HCT116 (cell line): ENCODE data around the gene MEG3. TPM values are rescaled to one million over a fixed set of nuclear protein-coding genes. Genes with fewer than 3 reads are reported as not detected.

Experiments used
- ATAC-seq: fragments of 200-7000 bp; cut with Tn5 transposase; 2 replicates; pipeline ENCODE4 v1.9.1; 2020; ENCODE audit warnings: mild to moderate bottlenecking, moderate library complexity
- BruUV-seq: library from RNA; stranded (reverse); fragments of 400-500 nt; replicated peaks from 2 replicates; lab custom pipeline; 2021; lab: Mats Ljungman, UMichigan
- CTCF ChIA-PET: fragments of 300-600 bp; sonication (Branson Sonifier 250); formaldehyde crosslinking; loops from one replicate; lab custom pipeline; 2021; ENCODE audit warnings: antibody characterized with exemption; lab: Charles Lee
- POLR2A ChIA-PET: fragments of 300-600, 350-600 bp; sonication (Branson Sonifier 250); formaldehyde crosslinking; loops from one replicate; lab custom pipeline; 2021; ENCODE audit warnings: antibody characterized with exemption; lab: Charles Lee
- RAD21 ChIA-PET, 2 experiments: fragments of 300-600 bp; sonication (Branson Sonifier 250); formaldehyde crosslinking; loops; one replicate each; lab custom pipeline; 2023; ENCODE audit warnings: low total read pairs in 2 of 2; ENCODE audit not compliant: uncharacterized antibody in 2 of 2, unreplicated experiment in 2 of 2, low non-redundant PET in 1 of 2; lab: Charles Lee
- DNase-seq: peaks from one replicate; pipeline ENCODE4 v3.0.0-alpha.2; 2010; ENCODE audit warnings: low read depth, low spot score
- H2AFZ ChIP-seq: fragments of 200-600 bp; shearing (Covaris generic), sonication (generic); 2 replicates; pipeline ENCODE4 v1.6.1; 2017; ENCODE audit warnings: low read depth, mixed run types, mixed read lengths, antibody characterized with exemption, low read length; ENCODE audit not compliant: poor library complexity, severe bottlenecking
- H3K27ac ChIP-seq: 2 replicates; pipeline ENCODE4 v1.5.1; 2012; ENCODE audit warnings: low read depth, low read length
- H3K27me3 ChIP-seq: fragments of 200-600 bp; sonication (generic); 2 replicates; pipeline ENCODE4 v1.6.1; 2016; ENCODE audit warnings: mixed run types, low read length, mixed read lengths; ENCODE audit not compliant: insufficient read depth
- H3K36me3 ChIP-seq, 2 experiments: fragments of 200-500 bp in 1 of 2; fragments of 200-600 bp in 1 of 2; sonication (Bioruptor generic) in 1 of 2; sonication (generic) in 1 of 2; 2 replicates each; pipeline versions ENCODE4 v1.5.1 to v1.6.1; 2014 to 2016; ENCODE audit warnings: low read length in 2 of 2, inconsistent platforms in 1 of 2, mixed read lengths in 1 of 2, mixed run types in 1 of 2; ENCODE audit not compliant: insufficient read depth in 2 of 2, control insufficient read depth in 1 of 2
- H3K4me1 ChIP-seq, 2 experiments: fragments of 200-600 bp in 1 of 2; sonication (generic) in 1 of 2; 2 replicates each; pipeline versions ENCODE4 v1.5.1 to v1.6.1; 2012 to 2017; ENCODE audit warnings: low read length in 2 of 2, inconsistent platforms in 1 of 2, mild to moderate bottlenecking in 1 of 2, mixed read lengths in 1 of 2, mixed run types in 1 of 2, moderate library complexity in 1 of 2; ENCODE audit not compliant: insufficient read depth in 2 of 2, control insufficient read depth in 1 of 2
- H3K4me2 ChIP-seq: fragments of 200-600 bp; sonication (generic); 2 replicates; pipeline ENCODE4 v1.6.1; 2017; ENCODE audit warnings: mixed run types, low read length, mixed read lengths
- H3K4me3 ChIP-seq, 2 experiments: fragments of 200-600 bp in 1 of 2; sonication (generic) in 1 of 2; replicated peaks in 1 of 2; 2 replicates each; pipeline ENCODE4 v1.5.1; 2011 to 2016; ENCODE audit warnings: low read length in 2 of 2, control low read depth in 1 of 2, low read depth in 1 of 2, mild to moderate bottlenecking in 1 of 2, mixed read lengths in 1 of 2, mixed run types in 1 of 2
- H3K79me2 ChIP-seq: fragments of 200-600 bp; sonication (generic); 2 replicates; pipeline ENCODE4 v1.6.1; 2017; ENCODE audit warnings: mild to moderate bottlenecking, mixed run types, low read length, moderate library complexity, mixed read lengths; ENCODE audit not compliant: insufficient read depth
- H3K9ac ChIP-seq: fragments of 200-600 bp; sonication (generic); 2 replicates; pipeline ENCODE4 v1.6.1; 2016; ENCODE audit warnings: low read length, mixed read lengths
- H3K9me2 ChIP-seq: fragments of 200-600 bp; sonication (generic), shearing (Covaris generic); 2 replicates; pipeline ENCODE4 v1.6.1; 2017; ENCODE audit warnings: mixed run types, mild to moderate bottlenecking, moderate library complexity; ENCODE audit not compliant: insufficient read depth
- H3K9me3 ChIP-seq, 2 experiments: fragments of 200-500 bp in 1 of 2; fragments of 200-600 bp in 1 of 2; sonication (Bioruptor generic) in 1 of 2; sonication (generic) in 1 of 2; 2 replicates each; pipeline ENCODE4 v1.6.1; 2014 to 2017; ENCODE audit warnings: low read length in 2 of 2, mixed read lengths in 2 of 2, inconsistent platforms in 1 of 2, low read depth in 1 of 2, mild to moderate bottlenecking in 1 of 2, mixed run types in 1 of 2, moderate library complexity in 1 of 2; ENCODE audit not compliant: control insufficient read depth in 1 of 2, insufficient read depth in 1 of 2
- H4K20me1 ChIP-seq: fragments of 200-600 bp; sonication (generic), shearing (Covaris generic); 2 replicates; pipeline ENCODE4 v1.6.1; 2017; ENCODE audit warnings: mixed run types, mild to moderate bottlenecking, moderate library complexity; ENCODE audit not compliant: insufficient read depth
- REST ChIP-seq: IDR thresholded peaks from 2 replicates; pipeline ENCODE4 v1.6.1; 2012; ENCODE audit warnings: low read depth
- SIN3A ChIP-seq: IDR thresholded peaks from 2 replicates; pipeline ENCODE4 v1.6.1; 2012; ENCODE audit warnings: low read depth
- intact Hi-C: fragments of 100-400 bp; cut with micrococcal nuclease; formaldehyde crosslinking; loops from 2 replicates; pipeline ENCODE4 v1.10.0; 2022
- total RNA-seq: library from RNA; stranded (reverse); gene quantifications from one replicate; pipeline ENCODE4 v1.2.1, GENCODE V29; 2021; ENCODE audit not compliant: unreplicated experiment

Gene MEG3
- total RNA-seq, 1 experiment from 2014 or later: 2.5 TPM

- RAD21 ChIA-PET: no interaction called here
- no peak overlapping the region for H3K27ac ChIP-seq
- H4K20me1 ChIP-seq: no peaks in the 10 kb centered on the region
- no peaks in the 10 kb centered on the region for H3K36me3 ChIP-seq
- no peaks in the 10 kb centered on the region for H3K27me3 ChIP-seq
- H2AFZ ChIP-seq: no peak overlapping the region
- H3K9me2 ChIP-seq: no peaks in the 10 kb centered on the region
- POLR2A ChIA-PET: no interaction called here
- H3K9me3 ChIP-seq: peaks cover 36 to 40% of the 10 kb centered on the region in 2 experiments; a peak in 3 of 4 replicates
- no peak for TF ChIP-seq SIN3A
- no peak for DNase-seq
- H3K9ac ChIP-seq: no peak overlapping the region
- no peaks in the 10 kb centered on the region for H3K79me2 ChIP-seq
- BruUV-seq: no TSS peak
- intact Hi-C loops: no loop called here
- H3K4me3 ChIP-seq: no peak overlapping the region
- H3K4me2 ChIP-seq: no peak overlapping the region
- no peaks in the 10 kb centered on the region for H3K4me1 ChIP-seq
- ATAC-seq: no peak
- CTCF ChIA-PET: no interaction called here
Measured at GRCh38 chr14:100806386-100806785, 19.5 kb upstream of the MEG3 start.

- Histone ChIP-seq H3K9me3 (peaks cover 36 to 43% of the 10 kb centered on the region in 2 experiments; a peak in 3 of 4 replicates), H4K20me1 (no peaks in the 10 kb centered on the region), H3K4me2 (no peak overlapping the region), H3K4me3 (no peak overlapping the region), H3K36me3 (no peaks in the 10 kb centered on the region), H2AFZ (no peak overlapping the region), H3K4me1 (no peaks in the 10 kb centered on the region), H3K27ac (no peak overlapping the region), H3K9me2 (no peaks in the 10 kb centered on the region), H3K79me2 (no peaks in the 10 kb centered on the region), H3K27me3 (no peaks in the 10 kb centered on the region), H3K9ac (no peak overlapping the region)
- BruUV-seq: no TSS peak
- ChIA-PET CTCF (no interaction called here), POLR2A (no interaction called here), RAD21 (no interaction called here)
- TF ChIP-seq REST (no peak), SIN3A (no peak)
- intact Hi-C loops: no loop called here
- no peak for ATAC-seq
- no peak for DNase-seq
Measured at GRCh38 chr14:100807496-100807895, 18.4 kb upstream of the MEG3 start.
